Activated CD4-positive, alpha-beta T cell treated with anti-CD3 and anti-CD28 coated beads, Interleukin-2, amount 50 U/mL, for 1 hour (primary cell): ENCODE results near the gene EFCC1.
"Not testable (repeated sequence)": the region's sequence is repeated elsewhere in the genome, so short reads cannot be mapped to it uniquely, and the experiment has no call there.

ENCODE experiments used
- DNase-seq: peaks from one replicate; pipeline ENCODE4 v3.0.0-alpha.2; 2020

The EFCC1 gene

GRCh38 chr3:129058441-129059200, 57.5 kb downstream of the EFCC1 start:
- DNase-seq, result no peak

GRCh38 chr3:129059311-129059958, 58.3 kb downstream of the EFCC1 start:
- no peak for DNase-seq

GRCh38 chr3:129060276-129061022, 59.3 kb downstream of the EFCC1 start, which contains the start of gene GP9:
Gene GP9, plus strand, starts transcription at chr3:129060779. Its CDS starts 961 bp downstream, at chr3:129061740.
- DNase-seq, result no peak

GRCh38 chr3:129061023-129061887, 60.2 kb downstream of the EFCC1 start:
- no peak for DNase-seq

GRCh38 chr3:129061888-129062834, 61.1 kb downstream of the EFCC1 start:
- DNase-seq, result no peak

- no peak for DNase-seq
Observed at GRCh38 chr3:129063091-129063640, 62.1 kb downstream of the EFCC1 start.

GRCh38 chr3:129063841-129064482, 62.9 kb downstream of the EFCC1 start:
- DNase-seq, result no peak

GRCh38 chr3:129065016-129065719, 64.1 kb downstream of the EFCC1 start:
- DNase-seq, result no peak

- no peak for DNase-seq
Observed at GRCh38 chr3:129065720-129066073, 64.6 kb downstream of the EFCC1 start.

GRCh38 chr3:129067719-129068118, 66.6 kb downstream of the EFCC1 start:
- DNase-seq, result not testable (repeated sequence)

GRCh38 chr3:129068291-129068886, 67.3 kb downstream of the EFCC1 start:
- no peak for DNase-seq

GRCh38 chr3:129069313-129070085, 68.4 kb downstream of the EFCC1 start:
- not testable (repeated sequence) for DNase-seq

- no peak for DNase-seq
Observed at GRCh38 chr3:129070086-129070885, 69.2 kb downstream of the EFCC1 start.

GRCh38 chr3:129077222-129077621, 76.1 kb downstream of the EFCC1 start:
- no peak for DNase-seq

- no peak for DNase-seq
Observed at GRCh38 chr3:129078510-129078909, 77.4 kb downstream of the EFCC1 start.

GRCh38 chr3:129081503-129081902, 80.4 kb downstream of the EFCC1 start:
- no peak for DNase-seq

- no peak for DNase-seq
Observed at GRCh38 chr3:129082026-129082425, 80.9 kb downstream of the EFCC1 start.

- DNase-seq, result no peak
Observed at GRCh38 chr3:129084501-129084900, 83.4 kb downstream of the EFCC1 start.
